CD4-positive, alpha-beta T cell treated with Interferon gamma for 1 hour (primary cell): Measurements from ENCODE around the gene FAM13C.

Experiments used
- DNase-seq: peaks from one replicate; pipeline ENCODE4 v3.0.0-alpha.2; 2020

FAM13C gene

DNA sequence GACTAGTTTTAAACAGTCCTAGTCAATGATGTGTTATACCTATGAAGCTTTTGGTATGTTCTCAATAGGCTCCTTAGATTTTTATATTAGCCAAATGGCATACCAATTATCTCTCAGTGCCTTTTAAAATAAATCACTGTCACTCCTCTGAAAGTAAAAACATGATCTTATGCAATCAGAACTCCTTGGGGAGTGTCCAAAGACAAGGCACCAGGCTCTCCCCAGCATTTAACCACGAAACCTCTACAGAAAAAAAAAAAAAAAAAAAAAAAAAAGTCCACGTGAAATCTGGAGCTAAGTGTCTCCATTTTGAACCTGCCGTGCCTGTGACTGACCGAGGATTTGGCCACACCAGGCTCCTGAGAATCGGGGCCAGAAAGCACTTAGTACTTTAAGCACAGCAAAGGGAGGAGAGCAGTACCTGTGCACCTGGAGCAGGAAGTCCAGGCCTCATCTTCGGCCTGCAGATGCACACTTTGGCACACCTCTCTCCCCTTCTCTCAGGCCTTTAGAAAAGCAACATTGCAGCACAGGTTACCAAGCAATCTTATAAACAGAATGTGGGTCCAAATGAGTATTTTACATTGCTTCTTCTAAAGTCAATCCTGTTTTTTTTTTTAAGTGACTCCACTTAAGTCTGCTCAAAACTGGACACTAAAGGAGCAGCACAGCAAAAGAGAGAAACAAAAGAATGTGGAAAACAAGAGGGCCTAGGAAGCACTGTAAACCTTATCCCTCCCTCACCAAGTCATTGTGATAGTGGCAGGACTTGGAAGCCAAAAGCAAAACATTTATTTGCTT, 1.5 kb downstream of the FAM13C start:
- no peak for DNase-seq

DNA sequence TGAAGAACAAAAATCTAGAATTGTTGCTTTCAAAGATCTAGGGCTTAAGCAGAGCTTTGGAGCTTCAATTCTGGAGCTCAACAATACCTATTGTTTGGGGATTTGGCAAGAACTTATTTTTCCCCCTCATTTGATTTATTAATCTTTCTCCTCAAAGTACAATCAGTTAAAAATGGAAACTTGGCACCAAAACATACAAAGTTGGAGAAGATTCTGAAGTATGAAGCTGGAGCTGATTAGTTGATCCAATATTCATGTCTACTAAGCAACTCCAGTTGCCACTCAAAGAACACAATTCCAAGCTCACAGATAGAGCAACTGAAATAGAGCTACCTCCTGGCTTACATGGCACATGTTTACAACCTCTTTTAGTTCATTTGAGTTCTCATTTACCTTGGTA, 3.8 kb downstream of the FAM13C start:
- no peak for DNase-seq

DNA sequence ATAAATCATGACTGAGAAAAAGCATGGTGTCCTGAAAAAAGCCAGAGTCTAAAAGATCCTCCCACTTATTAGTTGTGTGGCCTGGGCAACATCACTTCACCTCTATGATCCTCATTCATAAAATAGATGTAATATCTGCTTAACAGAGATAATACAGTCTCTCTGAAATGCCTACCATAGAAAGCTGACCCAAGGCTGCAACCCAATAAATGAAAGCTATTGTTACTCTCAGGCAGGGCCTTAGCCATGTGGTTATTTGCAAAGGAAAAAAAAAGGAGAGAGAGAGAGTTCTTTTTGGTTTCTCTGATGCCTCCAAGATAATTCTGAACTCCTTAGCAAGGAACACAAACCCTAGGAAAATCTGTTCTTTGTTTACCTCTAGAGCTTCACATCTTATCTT, 7.9 kb downstream of the FAM13C start:
- no peak for DNase-seq

DNA sequence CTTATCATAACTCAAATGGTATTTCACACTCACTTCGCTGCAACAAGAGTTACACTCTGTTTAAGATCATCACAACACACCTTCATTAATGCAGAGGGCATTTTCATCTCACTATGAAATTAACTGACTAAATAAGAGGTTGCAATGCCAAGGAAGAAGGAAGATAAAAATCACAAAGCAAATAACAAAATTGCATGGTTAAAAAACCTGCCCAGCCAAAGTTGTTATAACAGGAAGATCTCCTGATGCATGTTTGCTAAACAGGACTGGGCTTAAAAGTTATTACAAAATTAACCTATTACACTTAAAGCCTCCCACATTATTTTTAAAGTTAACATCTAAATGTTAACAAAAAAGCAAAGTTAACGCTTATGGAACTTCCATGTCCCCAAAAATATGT, 11.8 kb downstream of the FAM13C start:
- no peak for DNase-seq

GRCh38 chr10:59346321-59346720, 16.0 kb downstream of the FAM13C start:
- DNase-seq = no peak

GRCh38 chr10:59342723-59343122, 19.6 kb downstream of the FAM13C start:
- no peak for DNase-seq

DNA sequence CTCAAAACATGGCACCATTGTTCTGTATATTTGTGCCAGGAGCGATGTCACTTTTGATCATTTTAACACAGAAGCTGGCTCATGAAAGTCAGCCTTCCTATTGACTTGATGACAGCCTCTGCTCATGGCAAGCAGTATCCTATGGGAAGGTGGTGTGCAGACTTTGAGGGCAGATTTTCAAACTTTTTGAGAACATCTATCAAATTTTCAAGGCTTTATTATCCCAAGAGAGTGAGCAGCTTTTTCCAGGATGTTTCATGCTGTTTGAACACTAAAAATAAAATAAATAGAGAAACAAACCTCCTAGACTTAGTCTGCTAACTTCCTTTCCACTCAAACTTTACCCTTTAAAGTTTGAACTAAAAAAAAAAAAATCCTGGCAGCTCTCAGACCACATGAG, 20.3 kb downstream of the FAM13C start:
- DNase-seq = no peak

DNA sequence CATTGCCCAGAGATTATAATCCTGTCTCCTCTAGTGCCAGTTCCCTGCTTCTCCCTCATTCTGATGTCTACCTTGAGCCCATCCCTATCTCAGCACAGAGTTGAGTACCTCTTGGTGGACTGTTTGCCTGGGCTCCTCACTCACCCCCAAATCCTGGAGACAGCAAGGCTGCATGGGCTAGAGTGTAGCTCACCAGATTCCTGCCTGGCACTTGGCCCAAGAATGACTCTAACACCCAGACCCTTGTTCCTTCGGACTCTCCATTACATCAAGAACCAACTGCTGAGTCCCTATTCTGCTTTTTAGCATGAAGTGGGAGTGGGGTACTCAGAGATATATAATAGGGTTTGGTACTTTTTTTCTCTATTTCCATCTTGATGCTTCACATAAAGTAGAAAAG, 22.1 kb downstream of the FAM13C start:
- DNase-seq = no peak

DNA sequence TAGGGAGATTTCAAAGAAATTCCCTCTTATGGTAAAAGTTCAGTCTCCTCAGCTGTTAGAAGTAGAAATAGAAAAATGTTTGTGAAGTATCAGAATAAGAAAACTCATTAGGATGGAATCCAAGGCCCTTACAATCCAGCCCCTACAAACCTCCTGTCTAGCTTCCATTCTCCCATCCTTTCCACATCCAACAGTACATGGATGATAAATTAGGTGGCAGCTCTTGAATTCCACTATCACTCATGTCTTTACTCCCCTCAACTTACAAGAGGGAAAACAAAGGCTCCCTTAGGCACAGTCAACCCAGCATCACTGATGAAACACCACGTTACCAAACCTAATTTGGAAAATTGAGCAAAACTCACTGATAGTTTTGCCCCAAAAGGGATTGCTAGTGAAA, 23.0 kb downstream of the FAM13C start:
- DNase-seq = no peak

GRCh38 chr10:59337201-59337652, 25.1 kb downstream of the FAM13C start:
- no peak for DNase-seq

GRCh38 chr10:59336632-59337031, 25.7 kb downstream of the FAM13C start:
- no peak for DNase-seq

- DNase-seq = no peak
Measured at GRCh38 chr10:59335497-59335896, 26.9 kb downstream of the FAM13C start.

- DNase-seq = no peak
Measured at GRCh38 chr10:59333701-59334100, 28.6 kb downstream of the FAM13C start.

GRCh38 chr10:59332581-59332980, 29.8 kb downstream of the FAM13C start:
- no peak for DNase-seq

DNA sequence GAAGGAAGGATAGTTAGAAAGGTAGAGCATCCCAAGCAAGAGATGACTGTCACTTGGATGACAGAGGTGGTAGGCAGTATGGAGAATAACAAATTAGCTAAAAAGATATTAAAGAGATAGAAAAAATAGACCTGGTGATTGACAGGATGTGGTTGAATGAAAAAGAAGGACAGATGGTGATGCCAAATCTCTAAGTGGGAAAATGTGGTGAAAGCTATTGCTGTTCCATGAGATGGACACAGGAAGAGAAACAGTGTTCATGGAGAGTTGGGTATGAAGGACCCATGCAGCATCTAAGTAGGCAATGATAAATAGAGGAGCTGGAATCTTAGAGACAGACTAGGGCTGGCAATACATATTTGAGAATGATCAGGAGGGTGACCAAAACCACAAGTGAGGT, 30.7 kb downstream of the FAM13C start:
- no peak for DNase-seq

GRCh38 chr10:59325116-59325515, 37.2 kb downstream of the FAM13C start:
- DNase-seq = no peak

DNA sequence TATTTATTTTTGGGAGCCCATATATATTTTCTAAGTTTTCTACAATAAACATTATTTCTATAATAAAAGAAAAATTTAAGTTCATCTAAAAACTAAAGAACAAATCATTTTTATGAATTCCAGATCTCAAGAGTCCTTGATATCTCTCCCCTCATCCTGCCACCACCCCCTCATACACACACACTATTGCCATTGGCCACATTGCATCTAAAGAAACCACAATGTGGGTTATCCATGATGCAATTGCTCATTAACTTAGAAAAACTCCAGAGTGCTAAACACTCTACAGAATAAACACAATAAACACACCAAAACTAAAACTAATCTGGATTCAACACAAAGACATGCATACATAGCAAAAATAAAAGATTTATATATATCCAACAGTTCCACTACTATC, 37.8 kb downstream of the FAM13C start:
- no peak for DNase-seq

GRCh38 chr10:59323831-59324401, 38.4 kb downstream of the FAM13C start:
- DNase-seq = no peak

GRCh38 chr10:59323036-59323459, 39.3 kb downstream of the FAM13C start:
- DNase-seq = no peak

DNA sequence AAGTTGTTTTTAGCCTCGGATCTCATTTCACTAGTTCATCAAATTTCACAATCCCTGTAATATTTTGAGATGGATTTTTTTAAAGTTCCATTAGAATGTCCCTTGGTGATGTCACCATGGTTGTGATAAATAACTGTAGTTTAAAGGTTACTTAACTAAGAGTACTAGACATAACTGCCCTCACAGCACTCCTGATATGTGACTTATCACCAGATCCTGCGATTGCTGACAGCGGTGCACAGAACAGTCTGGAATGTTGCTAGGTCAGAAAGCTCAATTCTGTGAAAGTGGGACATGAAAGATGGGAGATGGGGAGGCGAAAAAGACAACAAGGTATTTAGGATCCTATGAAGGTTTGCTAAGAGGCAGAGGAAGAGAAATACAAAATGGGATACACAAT, 40.2 kb downstream of the FAM13C start:
- no peak for DNase-seq

- no peak for DNase-seq
Measured at GRCh38 chr10:59320355-59320754, 42.0 kb downstream of the FAM13C start.

GRCh38 chr10:59319854-59320253, 42.5 kb downstream of the FAM13C start:
- DNase-seq = no peak

DNA sequence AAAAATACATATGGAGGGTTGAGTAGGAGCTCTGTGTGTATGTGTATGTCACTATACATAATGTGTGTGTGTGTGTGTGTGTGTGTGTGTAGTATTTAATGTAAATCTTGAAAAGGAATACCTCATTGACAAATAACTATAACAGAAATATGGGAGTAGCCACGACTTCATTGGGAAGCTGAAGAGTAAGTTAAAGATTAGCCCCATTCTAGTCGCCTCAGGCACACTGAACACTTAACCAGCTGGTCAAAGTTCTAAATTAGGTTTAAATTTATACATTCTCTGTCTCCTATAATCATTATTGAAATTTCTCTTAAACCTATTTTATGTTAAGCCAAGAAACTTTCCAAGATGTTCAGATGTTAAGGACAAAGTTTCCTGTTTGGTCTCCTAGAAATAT, 45.3 kb downstream of the FAM13C start:
- no peak for DNase-seq

GRCh38 chr10:59315465-59315864, 46.9 kb downstream of the FAM13C start:
- DNase-seq = no peak

- DNase-seq = no peak
Measured at GRCh38 chr10:59314268-59314667, 48.1 kb downstream of the FAM13C start.
